HG02840 (cell line): ENCODE results near the gene AGAP1.

Experiments
- ATAC-seq: cut with Tn5 transposase; IDR thresholded peaks from one replicate; pipeline ENCODE4 v1.9.1; 2021; ENCODE audit warnings: mild to moderate bottlenecking, moderate library complexity, moderate number of reproducible peaks; ENCODE audit not compliant: unreplicated experiment, low FRiP score

AGAP1 gene

GRCh38 chr2:235618039-235618438, 124.2 kb downstream of the AGAP1 start:
- no peak for ATAC-seq

GRCh38 chr2:235619544-235619943, 125.7 kb downstream of the AGAP1 start:
- no peak for ATAC-seq

- ATAC-seq: no peak
Observed at GRCh38 chr2:235621736-235622135, 127.9 kb downstream of the AGAP1 start.

- no peak for ATAC-seq
Observed at GRCh38 chr2:235623111-235623510, 129.3 kb downstream of the AGAP1 start.

- no peak for ATAC-seq
Observed at GRCh38 chr2:235623752-235624151, 129.9 kb downstream of the AGAP1 start.

GRCh38 chr2:235626658-235627057, 132.8 kb downstream of the AGAP1 start:
- no peak for ATAC-seq

- ATAC-seq: no peak
Observed at GRCh38 chr2:235627682-235628081, 133.8 kb downstream of the AGAP1 start.

GRCh38 chr2:235630718-235631296, 137.0 kb downstream of the AGAP1 start:
- ATAC-seq: no peak

- ATAC-seq: no peak
Observed at GRCh38 chr2:235634435-235635158, 140.8 kb downstream of the AGAP1 start.

- ATAC-seq: no peak
Observed at GRCh38 chr2:235636546-235636945, 142.7 kb downstream of the AGAP1 start.

GRCh38 chr2:235637896-235638295, 144.1 kb downstream of the AGAP1 start:
- no peak for ATAC-seq

- ATAC-seq: no peak
Observed at GRCh38 chr2:235638541-235639427, 144.9 kb downstream of the AGAP1 start.

GRCh38 chr2:235639428-235639773, 145.6 kb downstream of the AGAP1 start:
- ATAC-seq: no peak

- ATAC-seq: no peak
Observed at GRCh38 chr2:235639885-235640284, 146.0 kb downstream of the AGAP1 start.

GRCh38 chr2:235640377-235640776, 146.5 kb downstream of the AGAP1 start:
- no peak for ATAC-seq

- no peak for ATAC-seq
Observed at GRCh38 chr2:235640926-235641723, 147.3 kb downstream of the AGAP1 start.

- ATAC-seq: no peak
Observed at GRCh38 chr2:235641956-235642355, 148.1 kb downstream of the AGAP1 start.

- ATAC-seq: no peak
Observed at GRCh38 chr2:235642446-235643098, 148.7 kb downstream of the AGAP1 start.

GRCh38 chr2:235643680-235644511, 150.1 kb downstream of the AGAP1 start:
- ATAC-seq: no peak
